ENCODE results near the gene TTC31. TPM values are rescaled to one million over a fixed set of nuclear protein-coding genes. Genes with fewer than 3 reads are reported as not detected.

TTC31 gene
- total RNA-seq, 1 experiment from 2014 or later: 38.3 TPM

DNA sequence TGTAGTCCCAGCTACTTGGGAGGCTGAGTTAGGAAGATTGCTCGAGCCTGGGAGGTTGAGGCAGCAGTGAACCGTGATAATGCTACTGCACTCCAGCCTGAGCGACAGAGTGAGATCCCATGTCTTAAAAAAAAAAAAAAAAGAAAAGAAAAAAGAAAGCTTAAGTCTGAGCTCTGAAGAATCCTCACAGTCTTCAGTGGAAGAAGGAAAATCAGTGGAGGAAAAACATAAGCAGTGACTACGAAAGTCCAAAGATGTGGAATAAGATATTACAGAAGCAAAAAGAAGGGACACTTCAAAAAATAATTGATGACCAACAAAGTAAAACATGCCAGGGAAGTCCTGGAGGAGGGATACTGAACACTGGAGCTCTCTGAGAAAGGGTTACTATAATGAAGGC lies 27.4 kb downstream of the TTC31 start:
- ChIA-PET CTCF (interaction anchor here (0.6 to 1.2 kb wide), 5 partner anchors 9 to 371 kb away, joined by 3 to 6 read pairs (median 4); partner anchors contain the start of genes CCDC142 and TTC31), POLR2A (no interaction called here)
- Mint-ChIP-seq H3K27me3 (ENCODE audit: low read depth) (peaks cover 91% of the 10 kb centered on the region), H3K4me1 (peaks cover 27% of the 10 kb centered on the region), H3K36me3 (peaks cover 11% of the 10 kb centered on the region), H3K4me3 (no peak overlapping the region), H3K27ac (no peak overlapping the region), H3K9me3 (no peaks in the 10 kb centered on the region)
- DNase-seq (ENCODE audit: low spot score) (no peak), ATAC-seq (no peak)
- TF ChIP-seq ATF1 (CRISPR knock-in tag; IDR thresholded peaks at IDR 0.05) (no peak), CBFB (CRISPR knock-in tag; IDR thresholded peaks at IDR 0.05; ENCODE audit: low read depth) (no peak), NFATC4 (CRISPR knock-in tag; IDR thresholded peaks at IDR 0.05) (no peak), GABPB1 (CRISPR knock-in tag; IDR thresholded peaks at IDR 0.05) (no peak), SMAD3 (CRISPR knock-in tag; IDR thresholded peaks at IDR 0.05; ENCODE audit: borderline replicate concordance) (no peak), RORB (CRISPR knock-in tag; IDR thresholded peaks at IDR 0.05) (no peak), ZNF396 (CRISPR knock-in tag; IDR thresholded peaks at IDR 0.05; ENCODE audit: borderline replicate concordance) (no peak), ESRRA (CRISPR knock-in tag; IDR thresholded peaks at IDR 0.05; ENCODE audit: borderline replicate concordance) (no peak), TCF7 (CRISPR knock-in tag; IDR thresholded peaks at IDR 0.05; ENCODE audit: low read depth) (no peak)
- TF ChIP-seq, protein P1, sequence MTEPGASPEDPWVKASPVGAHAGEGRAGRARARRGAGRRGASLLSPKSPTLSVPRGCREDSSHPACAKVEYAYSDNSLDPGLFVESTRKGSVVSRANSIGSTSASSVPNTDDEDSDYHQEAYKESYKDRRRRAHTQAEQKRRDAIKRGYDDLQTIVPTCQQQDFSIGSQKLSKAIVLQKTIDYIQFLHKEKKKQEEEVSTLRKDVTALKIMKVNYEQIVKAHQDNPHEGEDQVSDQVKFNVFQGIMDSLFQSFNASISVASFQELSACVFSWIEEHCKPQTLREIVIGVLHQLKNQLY (CRISPR knock-in tag; IDR thresholded peaks at IDR 0.05): no peak
- TF ChIP-seq, protein P2, sequence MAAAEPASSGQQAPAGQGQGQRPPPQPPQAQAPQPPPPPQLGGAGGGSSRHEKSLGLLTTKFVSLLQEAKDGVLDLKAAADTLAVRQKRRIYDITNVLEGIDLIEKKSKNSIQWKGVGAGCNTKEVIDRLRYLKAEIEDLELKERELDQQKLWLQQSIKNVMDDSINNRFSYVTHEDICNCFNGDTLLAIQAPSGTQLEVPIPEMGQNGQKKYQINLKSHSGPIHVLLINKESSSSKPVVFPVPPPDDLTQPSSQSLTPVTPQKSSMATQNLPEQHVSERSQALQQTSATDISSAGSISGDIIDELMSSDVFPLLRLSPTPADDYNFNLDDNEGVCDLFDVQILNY (CRISPR knock-in tag; IDR thresholded peaks at IDR 0.05): no peak
- TF ChIP-seq, protein P3, sequence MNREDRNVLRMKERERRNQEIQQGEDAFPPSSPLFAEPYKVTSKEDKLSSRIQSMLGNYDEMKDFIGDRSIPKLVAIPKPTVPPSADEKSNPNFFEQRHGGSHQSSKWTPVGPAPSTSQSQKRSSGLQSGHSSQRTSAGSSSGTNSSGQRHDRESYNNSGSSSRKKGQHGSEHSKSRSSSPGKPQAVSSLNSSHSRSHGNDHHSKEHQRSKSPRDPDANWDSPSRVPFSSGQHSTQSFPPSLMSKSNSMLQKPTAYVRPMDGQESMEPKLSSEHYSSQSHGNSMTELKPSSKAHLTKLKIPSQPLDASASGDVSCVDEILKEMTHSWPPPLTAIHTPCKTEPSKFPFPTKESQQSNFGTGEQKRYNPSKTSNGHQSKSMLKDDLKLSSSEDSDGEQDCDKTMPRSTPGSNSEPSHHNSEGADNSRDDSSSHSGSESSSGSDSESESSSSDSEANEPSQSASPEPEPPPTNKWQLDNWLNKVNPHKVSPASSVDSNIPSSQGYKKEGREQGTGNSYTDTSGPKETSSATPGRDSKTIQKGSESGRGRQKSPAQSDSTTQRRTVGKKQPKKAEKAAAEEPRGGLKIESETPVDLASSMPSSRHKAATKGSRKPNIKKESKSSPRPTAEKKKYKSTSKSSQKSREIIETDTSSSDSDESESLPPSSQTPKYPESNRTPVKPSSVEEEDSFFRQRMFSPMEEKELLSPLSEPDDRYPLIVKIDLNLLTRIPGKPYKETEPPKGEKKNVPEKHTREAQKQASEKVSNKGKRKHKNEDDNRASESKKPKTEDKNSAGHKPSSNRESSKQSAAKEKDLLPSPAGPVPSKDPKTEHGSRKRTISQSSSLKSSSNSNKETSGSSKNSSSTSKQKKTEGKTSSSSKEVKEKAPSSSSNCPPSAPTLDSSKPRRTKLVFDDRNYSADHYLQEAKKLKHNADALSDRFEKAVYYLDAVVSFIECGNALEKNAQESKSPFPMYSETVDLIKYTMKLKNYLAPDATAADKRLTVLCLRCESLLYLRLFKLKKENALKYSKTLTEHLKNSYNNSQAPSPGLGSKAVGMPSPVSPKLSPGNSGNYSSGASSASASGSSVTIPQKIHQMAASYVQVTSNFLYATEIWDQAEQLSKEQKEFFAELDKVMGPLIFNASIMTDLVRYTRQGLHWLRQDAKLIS (CRISPR knock-in tag; IDR thresholded peaks at IDR 0.05; ENCODE audit: borderline replicate concordance): no peak
- TF ChIP-seq, protein P4, sequence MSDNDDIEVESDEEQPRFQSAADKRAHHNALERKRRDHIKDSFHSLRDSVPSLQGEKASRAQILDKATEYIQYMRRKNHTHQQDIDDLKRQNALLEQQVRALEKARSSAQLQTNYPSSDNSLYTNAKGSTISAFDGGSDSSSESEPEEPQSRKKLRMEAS (CRISPR knock-in tag; IDR thresholded peaks at IDR 0.05): no peak

DNA sequence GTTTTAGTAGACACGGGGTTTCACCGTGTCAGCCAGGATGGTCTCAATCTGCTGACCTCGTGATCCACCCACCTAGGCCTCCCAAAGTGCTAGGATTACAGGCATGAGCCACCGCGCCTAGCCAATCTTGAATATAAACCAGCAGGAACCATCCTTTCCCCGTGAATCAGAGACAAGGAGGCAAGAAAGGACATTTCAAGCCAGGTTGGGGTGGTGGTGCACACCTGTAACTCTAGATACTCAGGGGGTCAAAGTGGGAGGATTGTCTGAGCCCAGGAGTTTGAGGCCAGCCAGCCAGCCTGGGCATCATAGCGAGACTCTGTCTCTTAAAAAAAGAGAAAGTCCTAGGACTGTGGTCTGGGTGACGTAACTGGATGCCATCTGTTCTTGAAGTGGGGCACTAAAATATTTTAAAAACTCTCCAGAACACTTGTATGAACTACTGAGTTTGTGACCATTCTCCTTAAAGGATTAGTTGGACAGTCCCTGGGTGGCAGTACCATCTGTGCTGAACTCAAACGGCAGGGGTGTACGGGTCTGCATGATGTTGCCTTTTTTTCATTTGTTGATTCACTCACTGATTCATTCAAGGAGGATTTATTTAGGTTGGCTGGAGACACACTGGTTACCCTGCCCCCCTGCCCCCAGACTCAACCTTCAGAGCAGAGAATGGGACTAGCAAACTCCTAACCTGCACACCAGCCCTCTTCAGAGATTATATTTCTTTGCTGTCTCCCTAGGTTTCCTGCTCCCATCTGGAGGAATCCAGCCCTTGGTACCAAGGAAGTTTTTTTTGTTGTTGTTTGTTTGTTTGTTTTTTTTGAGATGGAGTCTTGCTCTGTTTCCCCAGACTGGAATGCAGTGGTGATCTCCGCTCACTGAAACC lies 28.5 kb downstream of the TTC31 start:
- Mint-ChIP-seq H3K27ac (no peak overlapping the region), H3K9me3 (peaks cover 1% of the 10 kb centered on the region; the same call in 1 of the 2 replicates), H3K4me1 (peaks cover 30% of the 10 kb centered on the region)
- no peak for TF ChIP-seq TEAD1 (CRISPR knock-in tag; IDR thresholded peaks at IDR 0.05)
- TF ChIP-seq, protein P5, sequence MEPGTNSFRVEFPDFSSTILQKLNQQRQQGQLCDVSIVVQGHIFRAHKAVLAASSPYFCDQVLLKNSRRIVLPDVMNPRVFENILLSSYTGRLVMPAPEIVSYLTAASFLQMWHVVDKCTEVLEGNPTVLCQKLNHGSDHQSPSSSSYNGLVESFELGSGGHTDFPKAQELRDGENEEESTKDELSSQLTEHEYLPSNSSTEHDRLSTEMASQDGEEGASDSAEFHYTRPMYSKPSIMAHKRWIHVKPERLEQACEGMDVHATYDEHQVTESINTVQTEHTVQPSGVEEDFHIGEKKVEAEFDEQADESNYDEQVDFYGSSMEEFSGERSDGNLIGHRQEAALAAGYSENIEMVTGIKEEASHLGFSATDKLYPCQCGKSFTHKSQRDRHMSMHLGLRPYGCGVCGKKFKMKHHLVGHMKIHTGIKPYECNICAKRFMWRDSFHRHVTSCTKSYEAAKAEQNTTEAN (CRISPR knock-in tag; IDR thresholded peaks at IDR 0.05): no peak
- TF ChIP-seq, protein P6, sequence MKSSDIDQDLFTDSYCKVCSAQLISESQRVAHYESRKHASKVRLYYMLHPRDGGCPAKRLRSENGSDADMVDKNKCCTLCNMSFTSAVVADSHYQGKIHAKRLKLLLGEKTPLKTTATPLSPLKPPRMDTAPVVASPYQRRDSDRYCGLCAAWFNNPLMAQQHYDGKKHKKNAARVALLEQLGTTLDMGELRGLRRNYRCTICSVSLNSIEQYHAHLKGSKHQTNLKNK (CRISPR knock-in tag; IDR thresholded peaks at IDR 0.05): no peak
- TF ChIP-seq SMAD4 (CRISPR knock-in tag; IDR thresholded peaks at IDR 0.05): no peak
- TF ChIP-seq TEAD4 (CRISPR knock-in tag; IDR thresholded peaks at IDR 0.05): no peak
- TF ChIP-seq ZNF396 (CRISPR knock-in tag; IDR thresholded peaks at IDR 0.05; ENCODE audit: borderline replicate concordance): no peak
- no peak for TF ChIP-seq FOXK1 (CRISPR knock-in tag; IDR thresholded peaks at IDR 0.05)
- TF ChIP-seq GTF2I (CRISPR knock-in tag; conservative IDR thresholded peaks at IDR 0.05): no peak
- TF ChIP-seq FOXJ3 (CRISPR knock-in tag; IDR thresholded peaks at IDR 0.05; ENCODE audit: borderline replicate concordance): no peak
- TF ChIP-seq CREM (CRISPR knock-in tag; IDR thresholded peaks at IDR 0.05): no peak
- TF ChIP-seq ZNF232 (CRISPR knock-in tag; IDR thresholded peaks at IDR 0.05): no peak
- TF ChIP-seq SP1 (CRISPR knock-in tag; conservative IDR thresholded peaks at IDR 0.05): no peak
- TF ChIP-seq JUN (CRISPR knock-in tag; IDR thresholded peaks at IDR 0.05): no peak
- TF ChIP-seq, protein P7, sequence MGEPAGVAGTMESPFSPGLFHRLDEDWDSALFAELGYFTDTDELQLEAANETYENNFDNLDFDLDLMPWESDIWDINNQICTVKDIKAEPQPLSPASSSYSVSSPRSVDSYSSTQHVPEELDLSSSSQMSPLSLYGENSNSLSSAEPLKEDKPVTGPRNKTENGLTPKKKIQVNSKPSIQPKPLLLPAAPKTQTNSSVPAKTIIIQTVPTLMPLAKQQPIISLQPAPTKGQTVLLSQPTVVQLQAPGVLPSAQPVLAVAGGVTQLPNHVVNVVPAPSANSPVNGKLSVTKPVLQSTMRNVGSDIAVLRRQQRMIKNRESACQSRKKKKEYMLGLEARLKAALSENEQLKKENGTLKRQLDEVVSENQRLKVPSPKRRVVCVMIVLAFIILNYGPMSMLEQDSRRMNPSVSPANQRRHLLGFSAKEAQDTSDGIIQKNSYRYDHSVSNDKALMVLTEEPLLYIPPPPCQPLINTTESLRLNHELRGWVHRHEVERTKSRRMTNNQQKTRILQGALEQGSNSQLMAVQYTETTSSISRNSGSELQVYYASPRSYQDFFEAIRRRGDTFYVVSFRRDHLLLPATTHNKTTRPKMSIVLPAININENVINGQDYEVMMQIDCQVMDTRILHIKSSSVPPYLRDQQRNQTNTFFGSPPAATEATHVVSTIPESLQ (CRISPR knock-in tag; IDR thresholded peaks at IDR 0.05): no peak
- no peak for TF ChIP-seq SOX15 (CRISPR knock-in tag; IDR thresholded peaks at IDR 0.05)

More for the DNA sequence above, 28.5 kb downstream of the TTC31 start:
- POLR2A ChIA-PET: interaction anchor here (0.7 kb wide), 2 partner anchors 10 to 29 kb away, joined by 5 to 6 read pairs; no protein-coding TSS in a partner anchor
- CTCF ChIA-PET: interaction anchor here (0.8 to 1.2 kb wide), 3 partner anchors 10 to 76 kb away, joined by 3 to 6 read pairs (median 4); no protein-coding TSS in a partner anchor
- Mint-ChIP-seq H3K27me3 (ENCODE audit: low read depth) (peaks cover 95% of the 10 kb centered on the region), H3K36me3 (peaks cover 6% of the 10 kb centered on the region), H3K4me3 (no peak overlapping the region)
- ATAC-seq: no peak
- no peak for DNase-seq (ENCODE audit: low spot score)
